Nephron (organoid): ENCODE data around the gene LRRC71.

ENCODE experiments used
- H3K27ac Mint-ChIP-seq, 3 experiments: 2 replicates each; pipeline ENCODE4 v1.8.0; 2020; ENCODE audit warnings: mixed read lengths in 3 of 3, mild to moderate bottlenecking in 2 of 3, moderate library complexity in 1 of 3
- H3K27me3 Mint-ChIP-seq: 2 replicates; pipeline ENCODE4 v1.8.0; 2021; ENCODE audit warnings: low read depth, mild to moderate bottlenecking, moderate library complexity, mixed read lengths
- H3K36me3 Mint-ChIP-seq: 2 replicates; pipeline ENCODE4 v1.8.0; 2020; ENCODE audit warnings: low read depth, mixed read lengths
- H3K4me1 Mint-ChIP-seq: 2 replicates; pipeline ENCODE4 v1.8.0; 2020; ENCODE audit warnings: mixed read lengths
- H3K4me3 Mint-ChIP-seq, 3 experiments: 2 replicates each; pipeline ENCODE4 v1.8.0; 2020; ENCODE audit warnings: mild to moderate bottlenecking in 3 of 3, mixed read lengths in 3 of 3, moderate library complexity in 2 of 3
- H3K9me3 Mint-ChIP-seq: 2 replicates; pipeline ENCODE4 v1.8.0; 2020; ENCODE audit warnings: mixed read lengths
- CTCF ChIP-seq, 3 experiments: fragments of 200-600 bp; sonication (generic); IDR thresholded peaks; one replicate each; pipeline ENCODE4 v1.5.0; 2021; ENCODE audit warnings: antibody characterized with exemption in 3 of 3; ENCODE audit not compliant: unreplicated experiment in 3 of 3

Gene LRRC71

GRCh38 chr1:156947127-156947526, 26.7 kb downstream of the LRRC71 start:
- Mint-ChIP-seq H3K4me3 (no peak overlapping the region), H3K36me3 (peaks cover 88% of the 10 kb centered on the region), H3K9me3 (no peaks in the 10 kb centered on the region), H3K27ac (no peak overlapping the region), H3K27me3 (no peaks in the 10 kb centered on the region), H3K4me1 (no peaks in the 10 kb centered on the region)
- no peak for TF ChIP-seq CTCF (IDR thresholded peaks at IDR 0.05; ENCODE audit: unreplicated experiment in 3 of 3)

- TF ChIP-seq CTCF (IDR thresholded peaks at IDR 0.05; ENCODE audit: unreplicated experiment in 3 of 3) = no peak
- H3K9me3 Mint-ChIP-seq = no peaks in the 10 kb centered on the region
- peaks cover 89% of the 10 kb centered on the region for H3K36me3 Mint-ChIP-seq
- no peaks in the 10 kb centered on the region for H3K4me1 Mint-ChIP-seq
- no peaks in the 10 kb centered on the region for H3K27me3 Mint-ChIP-seq
- no peak overlapping the region for H3K27ac Mint-ChIP-seq
- no peak overlapping the region for H3K4me3 Mint-ChIP-seq
Observed at GRCh38 chr1:156947818-156948525, 27.5 kb downstream of the LRRC71 start.

DNA sequence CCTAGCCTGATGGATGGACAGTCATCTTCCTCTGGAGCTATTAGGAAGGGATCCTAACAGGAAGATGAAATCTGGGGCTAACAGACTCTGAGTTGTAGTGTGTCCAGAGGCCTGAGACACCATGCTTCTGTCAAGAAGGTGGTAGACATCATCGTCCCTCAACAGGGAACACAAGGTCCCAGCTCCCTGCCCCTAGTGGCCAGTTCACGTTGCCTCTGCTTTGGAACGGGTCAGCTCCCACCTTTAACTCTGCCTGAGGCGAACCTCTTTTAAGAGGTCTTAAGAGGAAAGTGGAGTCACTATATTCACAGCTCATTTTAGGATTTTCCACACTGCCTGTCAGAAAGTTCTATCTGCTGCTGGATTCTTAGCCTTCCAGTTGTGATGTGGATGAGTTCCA, 28.3 kb downstream of the LRRC71 start:
- no peaks in the 10 kb centered on the region for H3K4me1 Mint-ChIP-seq
- TF ChIP-seq CTCF (IDR thresholded peaks at IDR 0.05; ENCODE audit: unreplicated experiment in 3 of 3) = no peak
- H3K27ac Mint-ChIP-seq = no peak overlapping the region
- peaks cover 87% of the 10 kb centered on the region for H3K36me3 Mint-ChIP-seq
- H3K9me3 Mint-ChIP-seq = no peaks in the 10 kb centered on the region
- H3K4me3 Mint-ChIP-seq = no peak overlapping the region
- no peaks in the 10 kb centered on the region for H3K27me3 Mint-ChIP-seq

- no peak overlapping the region for H3K4me3 Mint-ChIP-seq
- H3K4me1 Mint-ChIP-seq = no peaks in the 10 kb centered on the region
- peaks cover 83% of the 10 kb centered on the region for H3K36me3 Mint-ChIP-seq
- no peak overlapping the region for H3K27ac Mint-ChIP-seq
- no peak for TF ChIP-seq CTCF (IDR thresholded peaks at IDR 0.05; ENCODE audit: unreplicated experiment in 3 of 3)
- H3K27me3 Mint-ChIP-seq = no peaks in the 10 kb centered on the region
- H3K9me3 Mint-ChIP-seq = no peaks in the 10 kb centered on the region
Observed at GRCh38 chr1:156949127-156949526, 28.7 kb downstream of the LRRC71 start.

DNA sequence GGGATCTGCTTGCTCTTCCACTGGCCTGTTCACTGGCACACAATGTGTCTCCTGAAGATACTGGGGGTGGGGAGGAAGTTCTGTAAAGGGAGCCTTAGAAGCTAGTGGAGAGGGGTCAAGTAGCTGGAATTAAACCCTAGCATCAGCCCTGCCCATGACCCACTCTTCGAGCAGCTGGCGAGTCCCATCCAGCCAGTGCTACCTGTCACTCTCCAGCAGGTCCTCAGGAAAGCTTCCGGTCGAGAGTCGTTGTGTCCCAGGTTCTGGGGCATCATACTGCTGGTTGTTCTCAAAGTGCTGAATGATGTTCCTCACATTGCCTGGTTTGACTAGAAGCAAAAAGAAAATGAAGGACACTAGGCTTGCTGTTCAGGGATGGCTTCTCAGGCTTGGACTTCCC, 30.9 kb downstream of the LRRC71 start:
- Mint-ChIP-seq H3K9me3 (no peaks in the 10 kb centered on the region), H3K36me3 (peaks cover 76% of the 10 kb centered on the region), H3K4me3 (no peak overlapping the region), H3K4me1 (no peaks in the 10 kb centered on the region), H3K27me3 (no peaks in the 10 kb centered on the region), H3K27ac (no peak overlapping the region)
- TF ChIP-seq CTCF (IDR thresholded peaks at IDR 0.05; ENCODE audit: unreplicated experiment in 3 of 3) = no peak

DNA sequence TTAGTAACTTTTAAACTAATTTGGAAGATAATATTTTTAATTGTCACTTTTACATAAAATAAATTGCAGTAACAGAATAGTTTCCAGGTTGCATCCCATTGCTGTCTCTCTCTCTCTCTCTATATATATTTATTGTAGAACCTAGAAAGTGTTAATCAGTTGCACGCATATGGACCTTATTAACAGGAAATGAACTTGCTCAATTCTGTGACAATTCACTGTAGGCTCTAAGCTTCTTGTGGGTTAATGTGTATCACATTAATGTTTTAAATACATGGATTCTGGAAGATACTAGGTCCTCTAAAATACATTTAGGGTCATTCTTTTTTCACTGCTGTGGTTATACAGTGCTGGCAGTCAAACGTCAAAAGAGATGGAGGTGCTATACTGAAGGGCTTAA, 33.1 kb downstream of the LRRC71 start:
- Mint-ChIP-seq H3K27ac (no peak overlapping the region), H3K4me1 (no peaks in the 10 kb centered on the region), H3K9me3 (no peaks in the 10 kb centered on the region), H3K27me3 (no peaks in the 10 kb centered on the region), H3K4me3 (no peak overlapping the region), H3K36me3 (peaks cover 80% of the 10 kb centered on the region)
- no peak for TF ChIP-seq CTCF (IDR thresholded peaks at IDR 0.05; ENCODE audit: unreplicated experiment in 3 of 3)
